Left ventricle myocardium superior (tissue), 1 donor: ENCODE data around the gene ERVFRD-1. TPM values are rescaled to one million over a fixed set of nuclear protein-coding genes. Genes with fewer than 3 reads are reported as not detected.
"Not testable (repeated sequence)": the region's sequence is repeated elsewhere in the genome, so short reads cannot be mapped to it uniquely, and the experiment has no call there.

ENCODE experiments used
- ATAC-seq: fragments of 200-7000 bp; cut with Tn5 transposase; one replicate; pipeline ENCODE4 v1.9.1; 2020; ENCODE audit warnings: mild to moderate bottlenecking, moderate library complexity
- DNase-seq: peaks from one replicate; pipeline ENCODE4 v3.0.0-alpha.2; 2020
- intact Hi-C: fragments of 100-400 bp; cut with micrococcal nuclease; formaldehyde crosslinking; loops from one replicate; pipeline ENCODE4 v1.11.0; 2022
- total RNA-seq: library from RNA; stranded (reverse); fragmentation: NEBNext Ultra II Directional; extraction: Animal tissue kit (Norgen Biotek cat#: 25700); gene quantifications from one replicate; pipeline ENCODE4 v1.2.1, GENCODE V29; 2021
- donor health status: DM: no; HTN: yes; CAD: no; lungs with severe emphysema.

The ERVFRD-1 gene
- total RNA-seq, 1 donor from 2014 or later = 0.12 TPM

DNA sequence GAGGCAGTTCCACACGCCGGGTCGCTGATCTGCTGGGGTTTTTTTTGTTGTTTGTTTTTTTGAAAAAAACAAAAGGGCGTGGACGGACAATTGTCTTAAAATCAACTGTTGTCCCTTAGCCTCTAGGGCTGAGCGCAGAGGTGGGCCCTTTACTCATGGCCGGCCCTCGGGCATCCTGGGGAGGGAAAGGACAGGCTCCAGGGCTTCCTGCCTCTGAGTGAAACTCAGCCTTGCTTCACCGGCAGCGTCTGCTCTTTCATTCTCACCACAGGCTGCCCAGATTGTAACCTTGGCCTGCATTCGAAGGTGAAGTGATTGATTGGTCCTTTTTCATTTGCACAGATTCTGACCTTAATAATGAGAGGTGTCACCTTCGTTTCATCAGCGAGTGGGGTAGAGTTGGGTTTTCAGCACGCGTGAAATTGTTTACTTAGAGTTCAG, 17.1 kb downstream of the ERVFRD-1 start:
- ATAC-seq (peak; percentile 18), DNase-seq (peak; percentile 53)
- intact Hi-C loops = no loop called here

DNA sequence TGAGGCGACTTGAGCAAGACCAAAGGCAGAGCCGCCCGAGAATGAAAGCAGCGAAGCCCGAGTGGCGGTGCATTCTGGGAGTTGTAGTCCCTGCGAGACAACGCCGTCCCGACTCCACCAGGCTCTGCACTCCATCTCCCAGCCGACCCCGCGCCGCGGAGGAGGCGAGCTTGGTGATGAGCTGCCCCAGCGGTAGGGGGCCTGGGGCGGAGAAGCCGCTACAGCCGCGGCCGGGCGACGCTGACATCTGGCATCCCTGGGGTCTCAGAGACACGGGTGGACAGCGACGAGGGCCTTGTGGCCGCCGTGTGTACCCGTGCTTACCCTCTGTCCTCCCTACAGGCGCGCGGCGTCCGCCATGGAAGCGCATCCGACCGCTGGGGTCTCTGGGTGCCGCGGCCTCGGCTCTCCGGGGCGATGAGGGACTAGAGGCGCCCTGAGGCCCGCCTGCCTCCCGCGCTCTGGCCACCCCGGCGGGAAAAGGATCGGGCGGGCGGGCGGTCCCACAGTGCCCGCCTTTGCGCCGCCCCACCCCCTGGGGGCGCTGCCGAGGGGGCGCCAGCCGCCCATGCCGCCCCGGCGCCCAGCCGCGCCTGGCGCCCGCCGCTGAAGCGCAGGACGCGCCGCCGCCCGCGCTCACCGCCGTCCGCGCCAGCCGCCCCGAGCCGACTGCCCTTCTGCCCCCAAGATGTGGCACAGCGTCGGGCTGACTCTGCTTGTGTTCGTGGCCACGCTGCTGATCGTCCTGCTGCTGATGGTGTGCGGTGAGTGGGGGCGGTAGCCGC, 17.7 kb downstream of the ERVFRD-1 start, which contains the start of gene SMIM13:
Gene SMIM13 (plus strand): TSS at position 209 of the 785 bp plus-strand sequence. CDS start 480 bp downstream, at position 689.
- ATAC-seq (peak; percentile 99), DNase-seq (peak; percentile 98)
- intact Hi-C loops = no loop called here

DNA sequence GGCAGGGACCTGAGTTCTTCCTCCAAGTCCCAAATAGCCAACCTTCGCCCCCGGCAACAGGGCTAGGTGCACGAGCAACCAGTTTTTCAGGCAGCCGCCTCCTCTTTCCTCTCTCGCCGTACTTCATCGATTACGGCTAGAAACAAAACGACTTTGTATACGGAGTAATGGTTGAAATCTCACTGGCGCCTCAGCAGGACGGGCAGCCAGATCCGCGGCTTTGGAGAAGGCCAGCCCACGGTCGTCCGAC, 18.2 kb downstream of the ERVFRD-1 start:
- ATAC-seq = peak; percentile 16
- no peak for DNase-seq
- intact Hi-C loops = no loop called here

DNA sequence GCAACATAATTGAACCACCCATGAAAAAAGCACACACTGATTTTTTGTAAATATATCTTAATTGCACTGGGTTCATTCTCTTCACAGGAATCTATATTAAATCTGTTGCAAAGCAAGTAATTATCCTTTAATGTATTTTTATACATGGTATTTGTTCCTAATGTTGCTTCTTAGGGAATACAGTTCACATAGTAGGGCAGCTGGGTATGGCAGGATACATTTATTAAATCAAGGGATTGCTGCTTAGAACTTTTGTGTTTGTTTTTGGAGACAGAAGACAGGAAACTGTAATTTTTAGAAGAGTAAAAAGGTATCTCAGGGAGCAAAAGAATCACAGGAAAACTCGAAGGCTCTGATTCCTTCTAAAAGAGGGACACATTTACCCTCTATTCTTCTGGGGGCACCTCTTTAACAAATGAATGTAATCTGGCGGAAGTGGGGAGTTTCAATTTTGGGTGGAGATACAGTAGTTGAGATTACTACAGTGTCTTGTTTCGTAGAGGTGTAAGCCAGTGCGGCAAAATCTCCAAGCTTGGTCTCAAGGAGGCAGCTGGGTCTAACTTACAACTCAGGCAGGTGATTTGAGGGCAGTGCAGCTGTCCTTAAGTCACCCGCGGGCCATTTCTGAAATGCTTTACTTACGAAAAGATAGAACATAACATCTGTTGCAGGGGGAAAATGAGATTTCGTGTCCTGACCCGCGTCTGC, 18.7 kb downstream of the ERVFRD-1 start:
- DNase-seq = no peak
- intact Hi-C loops = no loop called here
- ATAC-seq = peak; percentile 12

DNA sequence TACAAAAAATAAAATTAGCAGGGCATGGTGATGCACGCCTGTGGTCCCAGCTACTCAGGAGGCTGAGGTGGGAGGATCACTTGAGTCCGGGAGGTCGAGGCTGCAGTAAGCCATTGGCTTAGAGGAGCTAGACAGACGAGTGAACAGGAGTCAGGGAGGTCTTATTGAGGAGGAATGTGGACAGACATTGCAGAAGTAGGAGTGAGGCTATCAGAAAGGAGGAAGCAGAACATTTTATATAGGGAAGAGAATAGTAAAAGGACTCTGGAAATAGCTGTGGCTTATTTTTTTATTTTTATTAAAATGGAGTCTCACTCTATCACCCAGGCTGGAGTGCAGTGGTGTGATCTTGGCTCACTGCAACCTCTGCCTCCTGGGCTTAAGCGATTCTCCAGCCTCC, 20.4 kb downstream of the ERVFRD-1 start:
- intact Hi-C loops, ATAC-seq, DNase-seq: not testable (repeated sequence)

DNA sequence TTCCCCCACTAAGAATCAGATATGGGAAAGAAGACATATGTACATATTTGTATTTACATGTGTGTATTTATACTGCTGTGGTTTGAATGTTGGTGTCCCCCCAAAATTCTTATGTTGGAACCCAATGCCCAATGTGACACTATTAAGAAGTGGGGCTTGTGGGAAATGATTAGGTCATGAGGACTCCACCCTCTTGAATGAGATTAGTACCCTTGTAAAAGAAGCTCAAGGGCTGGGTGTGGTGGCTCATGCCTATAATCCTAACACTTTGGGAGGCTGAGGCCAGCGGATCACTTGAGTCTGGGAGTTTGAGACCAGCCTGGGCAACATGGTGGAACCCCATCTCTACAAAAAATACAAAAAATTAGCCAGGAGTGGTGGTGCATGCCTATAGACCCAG, 21.8 kb downstream of the ERVFRD-1 start:
- no peak for ATAC-seq

DNA sequence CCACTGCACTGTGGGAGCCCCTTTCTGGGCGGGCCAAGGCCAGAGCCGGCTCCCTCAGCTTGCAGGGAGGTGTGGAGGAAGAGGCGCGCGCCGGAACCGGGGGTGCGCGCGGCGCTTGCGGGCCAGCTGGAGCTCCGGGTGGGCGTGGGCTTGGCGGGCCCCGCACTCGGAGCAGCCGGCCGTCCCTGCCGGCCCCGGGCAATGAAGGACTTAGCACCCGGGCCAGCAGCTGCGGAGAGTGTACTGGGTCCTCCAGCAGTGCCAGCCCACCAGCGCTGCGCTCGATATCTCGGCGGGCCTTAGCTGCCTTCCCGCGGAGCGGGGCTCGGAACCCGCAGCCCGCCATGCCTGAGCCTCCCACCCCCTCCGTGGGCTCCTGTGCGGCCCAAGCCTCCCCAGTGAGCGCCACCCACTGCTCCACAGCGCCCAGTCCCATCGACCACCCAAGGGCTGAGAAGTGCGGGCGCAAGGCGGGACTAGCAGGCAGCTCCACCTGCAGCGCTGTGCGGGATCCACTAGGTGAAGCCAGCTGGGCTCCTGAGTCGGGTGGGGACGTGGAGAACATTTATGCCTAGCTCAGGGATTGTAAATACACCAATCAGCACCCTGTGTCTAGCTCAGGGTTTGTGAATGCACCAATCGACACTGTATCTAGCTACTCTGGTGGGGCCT, 24.2 kb downstream of the ERVFRD-1 start:
- intact Hi-C loops, DNase-seq, ATAC-seq: not testable (repeated sequence)

More for the DNA sequence above, 21.8 kb downstream of the ERVFRD-1 start:
- no peak for DNase-seq
- intact Hi-C loops = no loop called here

DNA sequence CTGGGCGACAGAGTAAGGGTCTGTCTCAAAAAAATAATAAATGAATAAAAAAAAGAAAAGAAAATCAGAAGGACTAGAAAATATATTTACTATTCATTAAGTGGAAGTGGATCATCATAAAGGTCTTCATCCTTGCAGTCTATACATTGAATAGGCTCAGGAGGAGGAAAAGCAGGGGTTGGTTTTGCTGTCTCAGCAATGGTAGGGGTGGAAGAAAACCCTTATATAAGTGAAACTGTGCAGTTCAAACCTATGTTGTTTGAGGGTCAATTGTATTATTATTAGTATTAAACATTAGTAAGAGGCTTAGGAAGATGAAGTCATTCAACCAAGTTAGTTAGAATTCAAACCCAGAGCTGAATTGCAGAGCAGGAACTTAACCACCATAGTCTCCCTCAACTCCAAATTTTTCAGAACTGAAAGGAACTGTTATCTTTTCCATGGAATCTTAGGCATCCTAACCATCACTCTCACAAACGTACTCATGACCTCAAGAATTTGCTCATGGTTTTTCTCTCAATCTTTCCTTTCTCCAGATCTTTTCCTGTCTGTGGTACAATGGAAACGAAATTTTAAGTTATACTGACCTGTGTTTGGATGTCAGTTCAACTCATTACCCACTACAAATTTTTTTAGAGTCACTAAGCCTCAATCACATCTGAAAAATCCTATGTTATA, 25.6 kb downstream of the ERVFRD-1 start:
- no peak for ATAC-seq
- intact Hi-C loops = no loop called here

DNA sequence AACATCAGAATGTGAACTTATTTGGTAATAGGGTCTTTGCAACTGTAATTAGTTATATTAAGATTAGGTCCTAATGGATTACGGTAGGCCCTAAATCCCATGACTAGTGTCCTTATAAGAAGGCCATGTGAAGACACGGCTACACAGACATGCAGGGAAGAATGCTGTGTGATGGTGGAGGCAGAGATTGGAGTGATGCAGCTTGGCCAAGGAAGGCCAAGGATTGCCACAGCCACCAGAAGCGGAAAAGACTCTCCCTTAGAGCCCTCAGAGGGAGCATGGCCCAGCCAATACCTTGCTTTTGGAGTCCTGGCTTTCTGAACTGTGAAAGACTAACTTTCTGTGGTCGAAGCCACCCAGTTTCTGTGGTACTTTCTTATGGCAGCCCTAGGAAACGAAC, 27.6 kb downstream of the ERVFRD-1 start:
- ATAC-seq (no peak), DNase-seq (no peak)
- intact Hi-C loops = no loop called here

More for the DNA sequence above, 25.6 kb downstream of the ERVFRD-1 start:
- no peak for DNase-seq

DNA sequence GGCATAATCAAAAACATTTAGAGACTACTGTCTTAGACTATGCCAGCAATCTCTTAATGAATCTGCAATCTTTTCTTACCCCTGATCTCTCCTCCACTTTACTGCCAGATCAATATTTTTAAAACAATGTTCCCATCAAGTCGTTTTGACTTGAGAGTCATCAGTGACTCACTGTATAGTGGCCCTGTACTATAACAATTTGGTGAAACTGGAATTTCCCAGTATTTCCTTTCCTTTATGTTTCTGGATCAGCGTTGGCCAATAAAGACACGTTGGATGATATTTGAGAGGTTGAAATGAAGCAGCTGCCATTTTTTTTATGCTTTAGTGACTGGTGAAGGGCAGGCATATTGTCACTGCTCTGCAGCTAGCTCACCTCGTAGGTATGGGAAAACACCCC, 28.0 kb downstream of the ERVFRD-1 start:
- intact Hi-C loops = no loop called here
- ATAC-seq (no peak), DNase-seq (no peak)

DNA sequence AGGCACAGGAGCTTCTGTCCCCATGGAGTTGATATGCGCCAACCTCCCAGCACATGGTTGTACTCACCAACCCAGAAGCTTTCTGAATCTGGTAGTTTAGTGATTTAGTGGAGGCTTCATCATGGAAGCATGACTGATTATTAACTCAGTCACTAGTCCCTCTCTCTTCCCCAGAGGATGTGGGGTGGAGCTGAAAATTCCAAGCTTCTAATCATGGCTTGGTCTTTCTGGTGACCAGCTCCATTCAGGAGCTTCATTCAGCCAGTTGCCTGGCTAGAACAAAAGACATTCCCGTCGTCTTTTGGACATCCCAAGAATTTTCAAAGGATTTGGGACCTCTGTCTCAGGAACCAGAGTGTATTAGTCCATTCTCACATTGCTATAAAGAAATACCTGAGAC, 31.2 kb downstream of the ERVFRD-1 start:
- intact Hi-C loops = no loop called here
- DNase-seq = no peak
- ATAC-seq = no peak

DNA sequence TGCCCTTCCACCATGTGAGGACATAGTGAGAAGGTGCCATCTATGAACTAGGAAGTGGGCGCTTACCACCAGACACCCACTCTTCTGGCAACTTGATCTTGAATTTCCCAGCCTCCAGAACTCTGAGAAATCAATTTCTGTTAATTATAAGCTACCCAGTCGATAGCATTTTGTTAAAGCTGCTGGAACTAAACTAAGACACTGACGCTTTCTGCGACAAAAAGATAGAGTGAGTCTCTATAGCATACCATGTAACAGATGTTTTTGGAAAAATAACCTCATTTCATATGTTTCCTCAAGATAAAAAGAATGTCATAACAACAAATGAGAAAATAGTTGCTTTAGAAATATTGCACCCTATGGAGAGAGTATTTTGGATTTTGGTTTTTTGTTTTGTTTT, 33.3 kb downstream of the ERVFRD-1 start:
- intact Hi-C loops = no loop called here
- DNase-seq = no peak
- ATAC-seq = no peak

DNA sequence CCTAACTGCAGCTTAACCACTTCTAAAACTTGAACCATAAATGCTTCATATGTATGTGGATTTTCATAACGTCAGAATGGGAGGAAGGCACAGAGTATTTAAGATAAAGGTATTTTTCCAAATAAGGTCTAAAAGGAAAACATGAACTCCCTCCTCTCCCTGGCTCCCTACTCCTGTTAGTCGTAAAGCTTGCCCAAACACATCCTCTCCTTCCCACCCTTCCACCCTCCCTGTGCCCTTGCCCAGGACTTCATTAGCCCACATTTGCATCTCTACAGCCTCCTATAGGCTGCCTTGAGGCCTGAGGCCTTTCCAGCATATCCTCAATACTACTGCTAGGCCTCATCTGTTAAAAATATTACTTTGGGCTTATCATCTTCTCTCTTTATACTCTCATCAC, 35.0 kb downstream of the ERVFRD-1 start:
- ATAC-seq (no peak), DNase-seq (no peak)
- intact Hi-C loops = no loop called here

DNA sequence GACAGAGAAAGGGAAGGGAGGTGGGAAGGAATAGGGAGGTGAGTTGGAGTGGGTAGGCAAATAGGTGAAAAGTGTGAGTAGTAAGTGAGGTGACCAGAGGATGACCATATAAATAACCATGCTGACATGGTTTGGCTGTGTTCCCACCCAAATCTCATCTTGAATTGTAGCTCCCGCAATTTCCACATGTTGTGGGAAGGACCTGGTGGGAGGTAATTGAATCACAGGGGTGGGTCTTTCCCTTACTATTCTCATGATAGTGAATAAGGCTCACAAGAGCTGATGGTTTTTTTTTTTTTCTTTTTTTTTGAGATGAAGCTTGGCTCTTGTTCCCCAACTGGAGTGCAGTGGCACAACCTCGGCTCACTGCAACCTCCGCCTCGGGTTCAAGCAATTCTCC, 39.4 kb downstream of the ERVFRD-1 start:
- ATAC-seq (no peak), DNase-seq (no peak)
- intact Hi-C loops = no loop called here

DNA sequence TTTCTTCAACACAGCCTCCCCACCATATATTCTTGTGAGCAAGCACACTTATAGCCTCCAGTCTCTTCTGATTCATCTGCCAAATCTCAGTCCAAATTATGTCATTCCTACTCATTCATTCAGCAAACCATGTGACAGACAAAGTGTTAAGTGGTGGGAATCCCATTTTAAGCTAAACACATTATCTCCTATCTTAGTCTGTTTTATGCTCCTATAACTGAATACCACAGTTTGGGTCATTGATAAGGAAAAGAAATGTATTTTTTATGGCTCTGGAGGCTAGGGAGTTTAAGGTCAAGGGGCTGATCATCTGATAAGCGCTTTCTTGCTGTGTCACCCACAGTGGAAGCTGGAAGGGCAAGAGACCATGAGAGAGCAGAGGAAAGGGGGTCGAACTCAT, 41.8 kb downstream of the ERVFRD-1 start:
- DNase-seq = no peak
- no peak for ATAC-seq
- intact Hi-C loops = loop anchor here (5.0 to 10.0 kb wide), 2 partner anchors 117 to 595 kb away; no protein-coding TSS in a partner anchor

DNA sequence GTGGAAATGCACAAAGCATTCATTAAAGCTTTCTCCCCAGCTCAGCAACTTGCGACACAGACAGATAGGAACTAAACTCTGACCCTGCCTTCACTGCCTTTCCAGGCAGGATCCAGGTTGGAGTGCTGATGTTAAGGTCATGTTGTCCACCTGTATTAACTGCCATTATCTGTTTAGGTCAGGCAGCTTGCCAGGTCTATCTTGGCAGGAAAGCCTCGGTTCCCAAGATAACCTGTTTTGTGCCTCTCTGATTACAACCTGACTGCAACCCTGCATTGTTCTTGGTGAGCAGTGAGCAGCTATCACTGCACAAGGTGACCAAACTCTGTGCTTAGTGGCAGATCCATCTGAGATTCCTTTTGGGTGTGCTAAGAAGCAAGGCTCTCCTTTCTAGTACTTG, 44.2 kb downstream of the ERVFRD-1 start:
- DNase-seq (no peak), ATAC-seq (no peak)
- intact Hi-C loops = loop anchor here (5.0 to 10.0 kb wide), 2 partner anchors 115 to 593 kb away; no protein-coding TSS in a partner anchor

DNA sequence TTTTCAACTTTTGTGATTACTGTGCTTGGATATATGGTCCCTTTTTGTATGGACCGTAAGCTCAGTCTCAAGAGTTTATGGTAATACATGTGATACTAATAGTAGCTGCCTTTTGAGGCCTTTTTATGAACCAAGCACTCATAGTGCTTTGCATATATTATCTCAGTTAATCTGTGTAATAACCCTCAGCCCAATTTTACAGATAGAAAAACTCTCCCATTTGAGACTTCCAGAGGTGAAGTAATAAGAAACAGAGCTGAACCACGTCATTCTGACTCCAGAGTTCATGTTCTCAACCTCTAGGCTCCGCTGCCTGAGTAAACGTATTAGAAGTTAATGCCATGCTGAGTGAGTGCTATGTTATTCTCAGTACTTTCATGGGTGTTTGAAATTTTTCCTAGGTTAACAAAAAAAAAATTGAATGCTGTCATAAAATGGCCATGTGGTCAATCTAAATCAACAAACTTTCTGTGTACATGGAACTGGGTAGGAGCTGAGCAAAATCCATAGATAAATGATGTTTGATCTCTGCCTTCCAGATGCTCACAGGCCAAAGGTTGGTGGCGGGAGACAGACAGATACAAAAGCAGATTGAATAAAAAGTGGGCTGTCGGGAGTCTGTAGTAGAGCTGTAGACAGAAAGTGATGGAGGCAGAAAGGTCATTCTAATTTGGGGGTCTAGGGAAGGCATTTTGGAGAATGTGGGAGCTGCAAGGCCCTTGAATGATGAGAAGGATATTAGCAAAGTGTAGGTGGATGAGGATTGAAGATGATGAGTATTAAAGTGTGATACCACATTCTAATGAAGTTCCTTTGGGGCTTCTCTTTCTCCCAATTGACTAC, 44.8 kb downstream of the ERVFRD-1 start:
- intact Hi-C loops = loop anchor here (5.0 to 10.0 kb wide), 2 partner anchors 114 to 592 kb away; no protein-coding TSS in a partner anchor

DNA sequence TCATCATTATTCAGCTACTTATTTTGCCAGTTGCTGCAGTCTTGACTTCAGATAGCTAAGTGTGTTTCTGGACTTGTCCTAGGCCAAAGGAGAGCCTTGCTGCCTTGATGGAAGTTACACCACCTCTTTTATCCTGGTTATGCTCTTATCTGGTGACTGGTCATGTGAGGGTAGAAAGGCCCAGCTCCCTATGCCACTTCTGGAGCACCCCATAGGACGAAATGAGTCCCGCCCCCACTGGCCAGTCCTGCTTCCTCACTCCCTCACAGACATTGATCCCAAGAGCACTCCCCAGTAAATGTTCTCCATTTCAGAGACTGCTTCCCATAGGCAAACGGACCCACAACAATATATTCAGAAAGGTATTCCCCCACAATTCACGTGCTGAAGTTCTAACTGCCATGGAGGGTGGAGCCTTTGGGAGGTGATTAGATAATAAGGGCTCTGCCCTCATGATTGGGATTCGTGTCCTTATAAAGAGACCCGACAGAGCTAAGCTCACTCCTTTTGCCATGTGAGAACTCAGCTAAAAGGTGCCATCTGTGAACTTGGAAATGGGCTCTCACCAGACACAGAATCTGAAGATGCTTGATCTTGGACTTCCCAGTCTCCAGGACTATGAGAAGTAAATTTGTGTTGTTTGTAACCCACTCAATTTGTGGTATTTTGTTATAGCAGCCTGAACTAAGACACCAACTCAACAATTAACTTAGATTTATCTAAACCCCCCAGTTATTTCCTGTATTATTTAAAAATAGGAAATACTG, 45.9 kb downstream of the ERVFRD-1 start:
- ATAC-seq (no peak), DNase-seq (no peak)
- intact Hi-C loops = loop anchor here (5.0 to 10.0 kb wide), 2 partner anchors 113 to 591 kb away; no protein-coding TSS in a partner anchor

More for the DNA sequence above, 44.8 kb downstream of the ERVFRD-1 start:
- ATAC-seq (no peak), DNase-seq (no peak)
